Osteocyte (in vitro differentiated cells): Measurements from ENCODE around the gene RGS11. TPM values are rescaled to one million over a fixed set of nuclear protein-coding genes. Genes with fewer than 3 reads are reported as not detected.

Experiments used
- DNase-seq: peaks from one replicate; pipeline ENCODE4 v3.0.0; 2021; ENCODE audit warnings: mixed read lengths; ENCODE audit not compliant: unreplicated experiment; ENCODE audit errors: extremely low spot score
- H3K27ac Mint-ChIP-seq: one replicate; pipeline ENCODE4 v1.8.0; 2021; ENCODE audit warnings: mild to moderate bottlenecking, mixed read lengths; ENCODE audit not compliant: unreplicated experiment
- H3K27me3 Mint-ChIP-seq: one replicate; pipeline ENCODE4 v1.8.0; 2021; ENCODE audit warnings: mixed read lengths; ENCODE audit not compliant: unreplicated experiment
- H3K36me3 Mint-ChIP-seq: one replicate; pipeline ENCODE4 v1.8.0; 2021; ENCODE audit warnings: mixed read lengths; ENCODE audit not compliant: unreplicated experiment
- H3K4me1 Mint-ChIP-seq: one replicate; pipeline ENCODE4 v1.8.0; 2021; ENCODE audit warnings: mixed read lengths; ENCODE audit not compliant: unreplicated experiment
- H3K4me3 Mint-ChIP-seq: one replicate; pipeline ENCODE4 v1.8.0; 2021; ENCODE audit warnings: mild to moderate bottlenecking, moderate library complexity, mixed read lengths; ENCODE audit not compliant: unreplicated experiment
- H3K9me3 Mint-ChIP-seq: one replicate; pipeline ENCODE4 v1.8.0; 2021; ENCODE audit warnings: mixed read lengths; ENCODE audit not compliant: unreplicated experiment
- CTCF ChIP-seq: fragments of 200-600 bp; sonication (generic); IDR thresholded peaks from 2 replicates; pipeline ENCODE4 v1.5.0; 2021; ENCODE audit warnings: antibody characterized with exemption, mild to moderate bottlenecking, moderate library complexity
- total RNA-seq: library from RNA; stranded (reverse); gene quantifications from 2 replicates; pipeline ENCODE4 v1.2.1, GENCODE V29; 2021

Gene RGS11
- total RNA-seq, 1 donor from 2014 or later = 9.5 TPM

GRCh38 chr16:266258-267164 lies 9.2 kb downstream of the RGS11 start:
- no peaks in the 10 kb centered on the region for H3K9me3 Mint-ChIP-seq
- no peak overlapping the region for H3K27ac Mint-ChIP-seq
- no peak for DNase-seq
- H3K36me3 Mint-ChIP-seq = peaks cover 7% of the 10 kb centered on the region
- no peak for TF ChIP-seq CTCF
- no peaks in the 10 kb centered on the region for H3K27me3 Mint-ChIP-seq
- peaks cover 2% of the 10 kb centered on the region for H3K4me1 Mint-ChIP-seq
- no peak overlapping the region for H3K4me3 Mint-ChIP-seq

DNA sequence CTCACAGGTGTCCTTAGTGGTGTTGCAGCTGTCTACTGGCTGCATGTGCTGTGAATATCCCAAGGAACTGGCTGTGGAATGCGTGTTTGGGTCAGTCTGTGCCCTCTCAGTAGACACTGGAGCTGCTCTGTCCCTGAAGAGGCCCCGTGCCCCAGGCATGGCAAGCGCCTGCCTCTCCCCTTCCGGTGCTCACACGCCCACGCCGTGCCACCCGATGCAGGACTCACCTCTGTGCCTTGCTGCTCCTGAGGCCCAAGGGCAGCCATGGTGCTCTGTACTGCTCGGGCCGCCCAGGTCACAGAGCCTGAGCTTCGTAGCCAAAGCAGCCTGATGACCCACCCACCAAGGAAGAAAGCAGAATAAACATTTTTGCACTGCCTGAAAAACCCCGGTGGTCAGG lies 10.0 kb downstream of the RGS11 start:
- no peak overlapping the region for H3K4me3 Mint-ChIP-seq
- no peaks in the 10 kb centered on the region for H3K27me3 Mint-ChIP-seq
- H3K36me3 Mint-ChIP-seq = peaks cover 9% of the 10 kb centered on the region
- no peak overlapping the region for H3K27ac Mint-ChIP-seq
- TF ChIP-seq CTCF = no peak
- no peaks in the 10 kb centered on the region for H3K9me3 Mint-ChIP-seq
- H3K4me1 Mint-ChIP-seq = peaks cover 2% of the 10 kb centered on the region
- DNase-seq = no peak

- peaks cover 2% of the 10 kb centered on the region for H3K4me1 Mint-ChIP-seq
These were observed 10.7 kb downstream of the RGS11 start for GRCh38 chr16:265002-265529.

DNA sequence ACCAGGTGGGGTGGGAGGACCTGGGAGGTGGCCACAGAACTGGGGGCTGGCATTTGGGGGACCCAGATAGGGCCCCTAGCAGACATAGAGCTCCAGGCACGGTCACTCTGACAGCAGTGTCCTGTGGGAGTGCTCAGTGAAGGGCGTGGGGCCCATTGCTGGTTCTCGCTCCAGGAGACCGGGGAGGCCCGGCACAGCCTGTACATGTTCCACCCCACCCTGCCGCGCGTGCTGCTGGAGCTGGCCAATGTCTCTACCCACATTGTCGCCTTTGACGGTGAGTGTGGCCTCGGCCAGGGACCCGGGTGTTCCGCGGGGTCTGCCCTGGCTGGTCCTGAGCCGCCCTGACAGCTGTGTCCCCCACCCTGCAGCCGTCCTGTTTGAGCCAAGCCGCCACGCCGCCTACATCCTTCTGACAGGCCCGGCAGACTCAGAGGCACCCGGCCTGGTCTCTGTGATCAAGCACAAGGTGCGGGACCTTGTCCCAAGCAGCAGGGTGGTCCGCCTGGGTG lies 11.2 kb downstream of the RGS11 start:
- H3K4me1 Mint-ChIP-seq = peaks cover 2% of the 10 kb centered on the region
- H3K9me3 Mint-ChIP-seq = no peaks in the 10 kb centered on the region
- peak; percentile 85 for DNase-seq
- H3K36me3 Mint-ChIP-seq = peaks cover 14% of the 10 kb centered on the region
- no peak overlapping the region for H3K4me3 Mint-ChIP-seq
- H3K27ac Mint-ChIP-seq = no peak overlapping the region
- no peak for TF ChIP-seq CTCF
- H3K27me3 Mint-ChIP-seq = no peaks in the 10 kb centered on the region

More at GRCh38 chr16:265002-265529, 10.7 kb downstream of the RGS11 start:
- TF ChIP-seq CTCF = no peak
- DNase-seq = no peak
- Mint-ChIP-seq H3K36me3 (peaks cover 13% of the 10 kb centered on the region), H3K9me3 (no peaks in the 10 kb centered on the region), H3K4me3 (no peak overlapping the region), H3K27ac (no peak overlapping the region), H3K27me3 (no peaks in the 10 kb centered on the region)

DNA sequence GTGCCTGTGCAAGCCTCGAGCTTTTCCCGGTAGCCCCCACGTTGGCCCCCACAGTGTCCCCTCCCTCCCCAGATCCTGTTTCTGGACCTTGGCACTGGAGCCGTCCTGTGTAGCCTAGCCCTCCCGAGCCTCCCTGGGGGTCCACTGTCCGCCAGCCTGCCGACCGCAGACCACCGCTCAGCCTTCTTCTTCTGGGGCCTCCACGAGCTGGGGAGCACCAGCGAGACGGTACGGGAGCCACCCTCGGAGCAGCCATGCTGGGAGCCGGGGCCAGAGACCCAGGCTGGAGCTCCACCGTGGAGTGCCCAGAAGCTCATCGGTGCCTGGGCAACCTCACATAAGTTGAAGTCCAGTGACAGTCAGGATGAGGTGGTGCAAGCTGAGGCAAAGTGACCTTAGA lies 11.8 kb downstream of the RGS11 start:
- Mint-ChIP-seq H3K27ac (no peak overlapping the region), H3K36me3 (peaks cover 20% of the 10 kb centered on the region), H3K9me3 (no peaks in the 10 kb centered on the region), H3K27me3 (no peaks in the 10 kb centered on the region), H3K4me3 (no peak overlapping the region), H3K4me1 (peaks cover 2% of the 10 kb centered on the region)
- DNase-seq = no peak
- no peak for TF ChIP-seq CTCF
